ENCODE results near the gene KCNJ12. TPM values are rescaled to one million over a fixed set of nuclear protein-coding genes. Genes with fewer than 3 reads are reported as not detected.

Gene KCNJ12
- total and polyA plus RNA-seq, 5 donors = 9.8 to 13.3 (median 10.0) TPM

GRCh38 chr17:21458054-21458453, 81.9 kb downstream of the KCNJ12 start:
- no peak for DNase-seq
- Histone ChIP-seq H3K27me3 (ENCODE audit: control insufficient read depth, insufficient read depth) (no peaks in the 10 kb centered on the region), H3K4me1 (ENCODE audit: control insufficient read depth, insufficient read depth, low read length) (peaks cover under 1% of the 10 kb centered on the region), H3K4me3 (ENCODE audit: low read length) (no peak overlapping the region), H3K27ac (ENCODE audit: low read length) (no peak overlapping the region), H3K9me3 (ENCODE audit: control insufficient read depth, low read length) (no peaks in the 10 kb centered on the region)
- ATAC-seq = no peak
- 55% methylated on average over 7 of the region's 7 CpGs for WGBS
- intact Hi-C loops (cut with DNase I) = loop anchor here (2.0 to 10.0 kb wide), 4 partner anchors 47 to 143 kb away; no protein-coding TSS in a partner anchor

GRCh38 chr17:21459536-21459935, 83.4 kb downstream of the KCNJ12 start:
- ATAC-seq = no peak
- no peak for DNase-seq
- WGBS = 76% methylated on average over 8 of the region's 8 CpGs

GRCh38 chr17:21460358-21460757, 84.2 kb downstream of the KCNJ12 start:
- Histone ChIP-seq H3K4me1 (ENCODE audit: control insufficient read depth, insufficient read depth, low read length) (peaks cover 2% of the 10 kb centered on the region), H3K4me3 (ENCODE audit: low read length) (no peak overlapping the region), H3K27me3 (ENCODE audit: control insufficient read depth, insufficient read depth) (no peaks in the 10 kb centered on the region), H3K9me3 (ENCODE audit: control insufficient read depth, low read length) (no peaks in the 10 kb centered on the region), H3K27ac (ENCODE audit: low read length) (no peak overlapping the region)
- no peak for ATAC-seq
- intact Hi-C loops (cut with DNase I) = no loop called here
- DNase-seq = no peak
- 54% methylated on average over 6 of the region's 6 CpGs for WGBS

More at GRCh38 chr17:21459536-21459935, 83.4 kb downstream of the KCNJ12 start:
- H3K4me3 ChIP-seq (ENCODE audit: low read length) = no peak overlapping the region
- H3K27me3 ChIP-seq (ENCODE audit: control insufficient read depth, insufficient read depth) = no peaks in the 10 kb centered on the region
- intact Hi-C loops (cut with DNase I) = loop anchor here (2.0 to 10.0 kb wide), 4 partner anchors 45 to 145 kb away; no protein-coding TSS in a partner anchor
- peaks cover 2% of the 10 kb centered on the region for H3K4me1 ChIP-seq (ENCODE audit: control insufficient read depth, insufficient read depth, low read length)
- no peak overlapping the region for H3K27ac ChIP-seq (ENCODE audit: low read length)
- no peaks in the 10 kb centered on the region for H3K9me3 ChIP-seq (ENCODE audit: control insufficient read depth, low read length)

GRCh38 chr17:21462237-21462636, 86.1 kb downstream of the KCNJ12 start:
- intact Hi-C loops (cut with DNase I) = no loop called here
- ATAC-seq = no peak
- 94% methylated on average over 8 of the region's 8 CpGs for WGBS

GRCh38 chr17:21463204-21463661, 87.1 kb downstream of the KCNJ12 start:
- DNase-seq = no peak
- peak; percentile 17 to 37 for ATAC-seq
- intact Hi-C loops (cut with DNase I) = no loop called here
- H3K27ac ChIP-seq (ENCODE audit: low read length) = no peak overlapping the region
- no peaks in the 10 kb centered on the region for H3K9me3 ChIP-seq (ENCODE audit: control insufficient read depth, low read length)
- 32% methylated on average over 11 of the region's 11 CpGs for WGBS
- peaks cover 2% of the 10 kb centered on the region for H3K4me1 ChIP-seq (ENCODE audit: control insufficient read depth, insufficient read depth, low read length)
- H3K4me3 ChIP-seq (ENCODE audit: low read length) = no peak overlapping the region
- no peaks in the 10 kb centered on the region for H3K27me3 ChIP-seq (ENCODE audit: control insufficient read depth, insufficient read depth)

More at GRCh38 chr17:21462237-21462636, 86.1 kb downstream of the KCNJ12 start:
- peak in 1 of 3 donors; percentile 21 for DNase-seq
- no peaks in the 10 kb centered on the region for H3K27me3 ChIP-seq (ENCODE audit: control insufficient read depth, insufficient read depth)
- H3K9me3 ChIP-seq (ENCODE audit: control insufficient read depth, low read length) = no peaks in the 10 kb centered on the region
- H3K4me1 ChIP-seq (ENCODE audit: control insufficient read depth, insufficient read depth, low read length) = peaks cover 2% of the 10 kb centered on the region
- H3K4me3 ChIP-seq (ENCODE audit: low read length) = no peak overlapping the region
- H3K27ac ChIP-seq (ENCODE audit: low read length) = no peak overlapping the region

- no peaks in the 10 kb centered on the region for H3K27me3 ChIP-seq (ENCODE audit: control insufficient read depth, insufficient read depth)
- intact Hi-C loops (cut with DNase I) = no loop called here
- H3K4me1 ChIP-seq (ENCODE audit: control insufficient read depth, insufficient read depth, low read length) = peaks cover 2% of the 10 kb centered on the region
- ATAC-seq (peak; percentile 39 to 51), DNase-seq (peak in 1 of 3 donors; percentile 54)
- 16% methylated on average over 48 of the region's 48 CpGs for WGBS
- H3K4me3 ChIP-seq (ENCODE audit: low read length) = no peak overlapping the region
- no peak overlapping the region for H3K27ac ChIP-seq (ENCODE audit: low read length)
- no peaks in the 10 kb centered on the region for H3K9me3 ChIP-seq (ENCODE audit: control insufficient read depth, low read length)
These were observed 87.7 kb downstream of the KCNJ12 start for GRCh38 chr17:21463779-21464407.

- Histone ChIP-seq H3K4me3 (ENCODE audit: low read length) (no peak overlapping the region), H3K4me1 (ENCODE audit: control insufficient read depth, insufficient read depth, low read length) (peaks cover 2% of the 10 kb centered on the region), H3K27me3 (ENCODE audit: control insufficient read depth, insufficient read depth) (no peaks in the 10 kb centered on the region), H3K9me3 (ENCODE audit: control insufficient read depth, low read length) (no peaks in the 10 kb centered on the region), H3K27ac (ENCODE audit: low read length) (no peak overlapping the region)
- 76% methylated on average over 12 of the region's 12 CpGs for WGBS
- intact Hi-C loops (cut with DNase I) = no loop called here
- ATAC-seq (peak in 1 of 2 donors; percentile 17), DNase-seq (no peak)
These were observed 88.5 kb downstream of the KCNJ12 start for GRCh38 chr17:21464611-21465021.

GRCh38 chr17:21466550-21466949, 90.4 kb downstream of the KCNJ12 start:
- no peaks in the 10 kb centered on the region for H3K27me3 ChIP-seq (ENCODE audit: control insufficient read depth, insufficient read depth)
- 88% methylated on average over 11 of the region's 11 CpGs for WGBS

GRCh38 chr17:21467196-21467595, 91.0 kb downstream of the KCNJ12 start:
- DNase-seq = no peak

More at GRCh38 chr17:21466550-21466949, 90.4 kb downstream of the KCNJ12 start:
- no peak for ATAC-seq
- no peak for DNase-seq
- Histone ChIP-seq H3K4me3 (ENCODE audit: low read length) (no peak overlapping the region), H3K4me1 (ENCODE audit: control insufficient read depth, insufficient read depth, low read length) (peaks cover 2% of the 10 kb centered on the region), H3K27ac (ENCODE audit: low read length) (no peak overlapping the region), H3K9me3 (ENCODE audit: control insufficient read depth, low read length) (no peaks in the 10 kb centered on the region)
- intact Hi-C loops (cut with DNase I) = no loop called here

GRCh38 chr17:21467739-21468490, 91.8 kb downstream of the KCNJ12 start:
- Histone ChIP-seq H3K9me3 (ENCODE audit: control insufficient read depth, low read length) (no peaks in the 10 kb centered on the region), H3K4me1 (ENCODE audit: control insufficient read depth, insufficient read depth, low read length) (peaks cover 2% of the 10 kb centered on the region), H3K4me3 (ENCODE audit: low read length) (no peak overlapping the region), H3K27ac (ENCODE audit: low read length) (no peak overlapping the region), H3K27me3 (ENCODE audit: control insufficient read depth, insufficient read depth) (no peaks in the 10 kb centered on the region)
- ATAC-seq (no peak), DNase-seq (no peak)
- intact Hi-C loops (cut with DNase I) = no loop called here
- 87% methylated on average over 13 of the region's 13 CpGs for WGBS

More at GRCh38 chr17:21467196-21467595, 91.0 kb downstream of the KCNJ12 start:
- Histone ChIP-seq H3K27ac (ENCODE audit: low read length) (no peak overlapping the region), H3K27me3 (ENCODE audit: control insufficient read depth, insufficient read depth) (no peaks in the 10 kb centered on the region), H3K4me1 (ENCODE audit: control insufficient read depth, insufficient read depth, low read length) (peaks cover 2% of the 10 kb centered on the region), H3K4me3 (ENCODE audit: low read length) (no peak overlapping the region), H3K9me3 (ENCODE audit: control insufficient read depth, low read length) (no peaks in the 10 kb centered on the region)
- no peak for ATAC-seq
- 83% methylated on average over 7 of the region's 7 CpGs for WGBS
- intact Hi-C loops (cut with DNase I) = no loop called here
